IMR-90 (cell line): Measurements from ENCODE around the gene CMKLR1. TPM values are rescaled to one million over a fixed set of nuclear protein-coding genes. Genes with fewer than 3 reads are reported as not detected.

Experiments used
- ATAC-seq: fragments of 200-7000 bp; cut with Tn5 transposase; 2 replicates; pipeline ENCODE4 v1.9.1; 2020; ENCODE audit warnings: low read depth, mild to moderate bottlenecking, moderate library complexity
- BruUV-seq: library from RNA; stranded (reverse); fragments of 400-500 nt; replicated peaks from 2 replicates; lab custom pipeline; 2021; lab: Mats Ljungman, UMichigan
- CTCF ChIA-PET: fragments of 300-600 bp; formaldehyde crosslinking; extraction: SDS; loops from one replicate; lab custom pipeline; 2021; ENCODE audit warnings: antibody characterized with exemption; lab: Yijun Ruan, JAX
- POLR2A ChIA-PET: fragments of 300-600 bp; sonication (Branson Sonifier 250); formaldehyde crosslinking; loops from one replicate; lab custom pipeline; 2022; ENCODE audit warnings: antibody characterized with exemption; ENCODE audit not compliant: unreplicated experiment; lab: Charles Lee
- DNase-seq: peaks from one replicate; pipeline ENCODE4 v3.0.0; 2013
- H2AFZ ChIP-seq: replicated peaks from 2 replicates; pipeline ENCODE3; 2013; ENCODE audit warnings: low read length, mild to moderate bottlenecking; ENCODE audit not compliant: poor library complexity
- H2AK5ac ChIP-seq: 2 replicates; pipeline ENCODE4 v1.6.1; 2013; ENCODE audit warnings: low read depth, low read length, inconsistent platforms
- H2AK9ac ChIP-seq: replicated peaks from 2 replicates; pipeline ENCODE3; 2013; ENCODE audit warnings: mild to moderate bottlenecking, low read depth, low read length, moderate library complexity; ENCODE audit not compliant: poor library complexity
- H2BK120ac ChIP-seq: 2 replicates; pipeline ENCODE4 v1.6.1; 2013; ENCODE audit warnings: low read depth, low read length, inconsistent platforms
- H2BK15ac ChIP-seq: 3 replicates; pipeline ENCODE4 v1.6.1; 2013; ENCODE audit warnings: low read depth, low read length, inconsistent platforms
- H2BK20ac ChIP-seq: 2 replicates; pipeline ENCODE4 v1.6.1; 2013; ENCODE audit warnings: low read depth, mild to moderate bottlenecking, inconsistent platforms, low read length, moderate library complexity
- H2BK5ac ChIP-seq: 2 replicates; pipeline ENCODE4 v1.6.1; 2013; ENCODE audit warnings: mild to moderate bottlenecking, low read depth, low read length, inconsistent platforms; ENCODE audit not compliant: poor library complexity, severe bottlenecking
- H3K14ac ChIP-seq: replicated peaks from 2 replicates; pipeline ENCODE4 v1.6.1; 2013; ENCODE audit warnings: low read depth, low read length, inconsistent platforms
- H3K18ac ChIP-seq: 2 replicates; pipeline ENCODE4 v1.6.1; 2013; ENCODE audit warnings: low read depth, low read length, control low read depth
- H3K23ac ChIP-seq: 2 replicates; pipeline ENCODE4 v1.6.1; 2013; ENCODE audit warnings: low read depth, low read length, inconsistent platforms
- H3K27ac ChIP-seq: 2 replicates; pipeline ENCODE4 v1.5.1; 2013; ENCODE audit warnings: mild to moderate bottlenecking, control low read depth, low read length; ENCODE audit not compliant: insufficient read depth
- H3K27me3 ChIP-seq: 2 replicates; pipeline ENCODE4 v1.6.1; 2013; ENCODE audit warnings: low read length; ENCODE audit not compliant: control insufficient read depth, insufficient read depth
- H3K36me3 ChIP-seq: 2 replicates; pipeline ENCODE4 v1.6.1; 2013; ENCODE audit warnings: low read length, mixed read lengths; ENCODE audit not compliant: control insufficient read depth, insufficient read depth
- H3K4ac ChIP-seq: 2 replicates; pipeline ENCODE4 v1.6.1; 2013; ENCODE audit warnings: low read depth, low read length, inconsistent platforms
- H3K4me1 ChIP-seq: 2 replicates; pipeline ENCODE4 v1.6.1; 2013; ENCODE audit warnings: low read length, mixed read lengths; ENCODE audit not compliant: control insufficient read depth, insufficient read depth
- H3K4me2 ChIP-seq: 2 replicates; pipeline ENCODE4 v1.6.1; 2013; ENCODE audit warnings: low read depth, mild to moderate bottlenecking, control low read depth, low read length, moderate library complexity
- H3K4me3 ChIP-seq: 2 replicates; pipeline ENCODE4 v1.5.1; 2013; ENCODE audit warnings: low read depth, mild to moderate bottlenecking, control low read depth, low read length, moderate library complexity; ENCODE audit not compliant: insufficient read depth
- H3K56ac ChIP-seq: 2 replicates; pipeline ENCODE4 v1.6.1; 2013; ENCODE audit warnings: low read length, inconsistent platforms; ENCODE audit not compliant: insufficient read depth; ENCODE audit errors: extremely low read depth
- H3K79me1 ChIP-seq, 2 experiments: 2 replicates each; pipeline ENCODE4 v1.6.1; 2013; ENCODE audit warnings: low read length in 2 of 2, inconsistent platforms in 1 of 2, low read depth in 1 of 2
- H3K9ac ChIP-seq: 2 replicates; pipeline ENCODE4 v1.6.1; 2013; ENCODE audit warnings: low read depth, low read length, control low read depth
- H3K9me1 ChIP-seq: 2 replicates; pipeline ENCODE4 v1.6.1; 2013; ENCODE audit warnings: low read length, inconsistent platforms; ENCODE audit not compliant: insufficient read depth
- H3K9me3 ChIP-seq: 2 replicates; pipeline ENCODE4 v1.6.1; 2013; ENCODE audit warnings: low read length; ENCODE audit not compliant: control insufficient read depth, insufficient read depth
- H4K20me1 ChIP-seq: 2 replicates; pipeline ENCODE4 v1.6.1; 2013; ENCODE audit warnings: low read length, inconsistent platforms; ENCODE audit not compliant: insufficient read depth
- H4K5ac ChIP-seq: 2 replicates; pipeline ENCODE4 v1.6.1; 2013; ENCODE audit warnings: mild to moderate bottlenecking, low read depth, low read length, control low read depth
- H4K8ac ChIP-seq, 2 experiments: 2 replicates each; pipeline ENCODE4 v1.6.1; 2013; ENCODE audit warnings: low read depth in 2 of 2, low read length in 2 of 2, control low read depth in 1 of 2, inconsistent platforms in 1 of 2
- H4K91ac ChIP-seq: 2 replicates; pipeline ENCODE4 v1.6.1; 2013; ENCODE audit warnings: low read depth, low read length, inconsistent platforms; ENCODE audit not compliant: insufficient read depth
- CHD1 ChIP-seq: IDR thresholded peaks from 2 replicates; pipeline ENCODE4 v1.6.1; 2012; ENCODE audit warnings: low read depth, low read length, improper control_type of control experiment
- WGBS, 2 experiments: methylation state at CpG; one replicate each; pipeline versions ENCODE4 v1.1.5 to v1.1.7; 2013; ENCODE audit warnings: missing lambda C conversion rate in 2 of 2; ENCODE audit not compliant: insufficient read length in 1 of 2; ENCODE audit errors: extremely low coverage in 2 of 2; 5-methylcytosine and 5-hydroxymethylcytosine counted together
- dilution Hi-C: fragments of 300-500 bp; cut with HindIII; formaldehyde crosslinking; loops from one replicate; pipeline ENCODE4 v1.14.3; 2018; ENCODE audit warnings: low sequenced_read_pairs; ENCODE audit not compliant: unreplicated experiment
- in situ Hi-C: fragments of 300-500 bp; cut with MboI; formaldehyde crosslinking; loops from 3 replicates; pipeline ENCODE4 v1.14.3; 2019; ENCODE audit warnings: low sequenced_read_pairs, inconsistent platforms, mixed read lengths
- intact Hi-C: fragments of 100-400 bp; cut with micrococcal nuclease; formaldehyde crosslinking; loops from 2 replicates; pipeline ENCODE4 v1.10.0; 2022
- polyA plus RNA-seq, 3 experiments: library from polyadenylated mRNA; depleted of rRNA; stranded (reverse); fragments of >200 nt; gene quantifications; 2 replicates each; pipeline ENCODE4 v1.2.3, GENCODE V29; 2012; ENCODE audit warnings: low replicate concordance in 1 of 3
- total RNA-seq: library from RNA; depleted of rRNA; stranded (reverse); fragments of >200 nt; gene quantifications from 2 replicates; pipeline ENCODE4 v1.2.3, GENCODE V29; 2012

CMKLR1 gene
- total and polyA plus RNA-seq, 2 of the 4 experiments (the other 2 are of a cell fraction), result not detected

GRCh38 chr12:108311605-108312004, 27.5 kb downstream of the CMKLR1 start:
- ChIA-PET POLR2A (no interaction called here), CTCF (no interaction called here)
- Histone ChIP-seq H4K20me1 (no peaks in the 10 kb centered on the region), H4K5ac (no peak overlapping the region), H2BK20ac (no peak overlapping the region), H2BK5ac (no peak overlapping the region), H3K4ac (no peak overlapping the region), H3K27me3 (no peaks in the 10 kb centered on the region), H3K4me1 (no peaks in the 10 kb centered on the region), H3K23ac (no peak overlapping the region), H3K4me2 (no peak overlapping the region), H3K18ac (no peak overlapping the region), H4K91ac (no peak overlapping the region), H3K27ac (no peak overlapping the region), H3K36me3 (no peaks in the 10 kb centered on the region), H3K79me1 (no peaks in the 10 kb centered on the region), H2AFZ (no peak overlapping the region), H3K4me3 (no peak overlapping the region), H2BK120ac (no peak overlapping the region), H2BK15ac (no peak overlapping the region), H3K14ac (no peak overlapping the region), H2AK5ac (no peak overlapping the region), H3K56ac (no peak overlapping the region), H4K8ac (no peak overlapping the region), H3K9me3 (no peaks in the 10 kb centered on the region), H2AK9ac (no peak overlapping the region), H3K9ac (no peak overlapping the region), H3K9me1 (no peaks in the 10 kb centered on the region)
- no TSS peak for BruUV-seq
- intact Hi-C loops (no loop called here), dilution Hi-C loops (no loop called here), in situ Hi-C loops (no loop called here)
- WGBS, 2 experiments, result no CpG with 5 or more reads among the region's 4 CpGs
- TF ChIP-seq CHD1, result no peak
- no peak for DNase-seq
- ATAC-seq, result no peak
